22Rv1 (cell line): ENCODE measurements around the gene CBFA2T2.
"Not testable (repeated sequence)": the region's sequence is repeated elsewhere in the genome, so short reads cannot be mapped to it uniquely, and the experiment has no call there.

Experiments used
- H3K27ac ChIP-seq: fragments of 450-650 bp; 2 replicates; pipeline ENCODE4 v1.5.1; 2017
- CTCF ChIP-seq: fragments of 450-650 bp; IDR thresholded peaks from 2 replicates; pipeline ENCODE4 v1.5.1; 2017; ENCODE audit warnings: mild to moderate bottlenecking
- ZFX ChIP-seq: fragments of 450-650 bp; IDR thresholded peaks from 2 replicates; pipeline ENCODE4 v1.6.1; 2017; ENCODE audit warnings: antibody characterized with exemption, borderline replicate concordance

The CBFA2T2 gene

GRCh38 chr20:33559212-33559611, 69.3 kb downstream of the CBFA2T2 start:
- no peak for TF ChIP-seq ZFX
- TF ChIP-seq CTCF: no peak
- no peak overlapping the region for H3K27ac ChIP-seq

GRCh38 chr20:33560026-33560425, 70.1 kb downstream of the CBFA2T2 start:
- no peak overlapping the region for H3K27ac ChIP-seq

GRCh38 chr20:33561053-33561452, 71.2 kb downstream of the CBFA2T2 start:
- H3K27ac ChIP-seq: not testable (repeated sequence)

More at GRCh38 chr20:33560026-33560425, 70.1 kb downstream of the CBFA2T2 start:
- TF ChIP-seq CTCF (no peak), ZFX (no peak)

GRCh38 chr20:33561692-33562601, 72.1 kb downstream of the CBFA2T2 start:
- H3K27ac ChIP-seq: peak overlapping the region; percentile 28
- no peak for TF ChIP-seq ZFX
- no peak for TF ChIP-seq CTCF

GRCh38 chr20:33563788-33564187, 73.9 kb downstream of the CBFA2T2 start:
- TF ChIP-seq CTCF (no peak), ZFX (no peak)
- no peak overlapping the region for H3K27ac ChIP-seq

- H3K27ac ChIP-seq: no peak overlapping the region
- no peak for TF ChIP-seq CTCF
- TF ChIP-seq ZFX: no peak
These were observed 77.1 kb downstream of the CBFA2T2 start for GRCh38 chr20:33566781-33567603.

GRCh38 chr20:33567949-33568348, 78.1 kb downstream of the CBFA2T2 start:
- no peak overlapping the region for H3K27ac ChIP-seq
- no peak for TF ChIP-seq ZFX
- no peak for TF ChIP-seq CTCF
